ENCODE data around the gene LMNA. TPM values are rescaled to one million over a fixed set of nuclear protein-coding genes. Genes with fewer than 3 reads are reported as not detected.
"Not testable (repeated sequence)": the region's sequence is repeated elsewhere in the genome, so short reads cannot be mapped to it uniquely, and the experiment has no call there.

LMNA gene
- total RNA-seq, 2 experiments from 2014 or later, result 93.6 to 101 TPM

- H3K9me3 Mint-ChIP-seq, result no peaks in the 10 kb centered on the region
- DNase-seq, result no peak
Measured at GRCh38 chr1:156121457-156121856, 6.9 kb downstream of the LMNA start.

GRCh38 chr1:156122086-156122485, 7.6 kb downstream of the LMNA start:
- H3K36me3 Mint-ChIP-seq (ENCODE audit: low read depth), result peaks cover 2% of the 10 kb centered on the region
- CTCF ChIA-PET, result interaction anchor here (2.1 to 11.4 kb wide), 2 partner anchors 15 to 29 kb away, joined by 7 to 612 read pairs; no protein-coding TSS in a partner anchor
- H3K9me3 Mint-ChIP-seq, result no peaks in the 10 kb centered on the region
- no peak overlapping the region for H3K4me3 Mint-ChIP-seq
- H3K27me3 Mint-ChIP-seq, result no peaks in the 10 kb centered on the region
- POLR2A ChIA-PET, result interaction anchor here (4.7 kb wide), 1 partner anchor 25 kb away, joined by 29 read pairs; no protein-coding TSS in a partner anchor
- DNase-seq, result no peak
- no peak overlapping the region for H3K27ac Mint-ChIP-seq
- H3K4me1 Mint-ChIP-seq, result peaks cover 77% of the 10 kb centered on the region

More at GRCh38 chr1:156121457-156121856, 6.9 kb downstream of the LMNA start:
- H3K27me3 Mint-ChIP-seq, result no peaks in the 10 kb centered on the region
- ChIA-PET CTCF (interaction anchor here (0.7 to 11.4 kb wide), 3 partner anchors 26 to 160 kb away, joined by 3 to 612 read pairs (median 86); no protein-coding TSS in a partner anchor), POLR2A (interaction anchor here (4.7 kb wide), 1 partner anchor 24 kb away, joined by 29 read pairs; no protein-coding TSS in a partner anchor)
- H3K4me1 Mint-ChIP-seq, result peaks cover 73% of the 10 kb centered on the region
- peaks cover 2% of the 10 kb centered on the region for H3K36me3 Mint-ChIP-seq (ENCODE audit: low read depth)
- H3K4me3 Mint-ChIP-seq, result no peak overlapping the region
- no peak overlapping the region for H3K27ac Mint-ChIP-seq

GRCh38 chr1:156122519-156123355, 8.2 kb downstream of the LMNA start:
- Mint-ChIP-seq H3K4me1 (peaks cover 83% of the 10 kb centered on the region), H3K9me3 (no peaks in the 10 kb centered on the region), H3K4me3 (no peak overlapping the region), H3K36me3 (ENCODE audit: low read depth) (peaks cover 2% of the 10 kb centered on the region), H3K27me3 (no peaks in the 10 kb centered on the region), H3K27ac (peak overlapping the region; percentile 78)
- no peak for DNase-seq
- ChIA-PET CTCF (interaction anchor here (2.1 to 11.4 kb wide), 2 partner anchors 16 to 30 kb away, joined by 7 to 612 read pairs; no protein-coding TSS in a partner anchor), POLR2A (interaction anchor here (1.5 to 8.9 kb wide), 3 partner anchors 7 to 25 kb away, joined by 4 to 111 read pairs (median 29); partner anchors contain the start of gene LMNA)

GRCh38 chr1:156123356-156124196, 9.1 kb downstream of the LMNA start:
- Mint-ChIP-seq H3K36me3 (ENCODE audit: low read depth) (peaks cover 2% of the 10 kb centered on the region), H3K27me3 (no peaks in the 10 kb centered on the region), H3K4me3 (peak overlapping the region; percentile 6), H3K9me3 (no peaks in the 10 kb centered on the region), H3K27ac (peak overlapping the region; percentile 78), H3K4me1 (peaks cover 85% of the 10 kb centered on the region)
- CTCF ChIA-PET, result interaction anchor here (2.1 to 11.4 kb wide), 3 partner anchors 8 to 31 kb away, joined by 7 to 612 read pairs (median 98); partner anchors contain the start of gene LMNA
- POLR2A ChIA-PET, result interaction anchor here (1.5 to 8.9 kb wide), 2 partner anchors 8 to 24 kb away, joined by 4 to 111 read pairs; partner anchors contain the start of gene LMNA
- DNase-seq, result peak; percentile 61

GRCh38 chr1:156124557-156125483, 10.3 kb downstream of the LMNA start:
- DNase-seq, result peak; percentile 38
- H3K27me3 Mint-ChIP-seq, result no peaks in the 10 kb centered on the region

GRCh38 chr1:156125544-156125943, 11.0 kb downstream of the LMNA start:
- H3K27me3 Mint-ChIP-seq; H3K4me3 Mint-ChIP-seq; H3K9me3 Mint-ChIP-seq; DNase-seq; H3K36me3 Mint-ChIP-seq (ENCODE audit: low read depth): not testable (repeated sequence)
- peak overlapping the region; percentile 78 for H3K27ac Mint-ChIP-seq
- ChIA-PET CTCF (interaction anchor here (0.6 to 11.4 kb wide), 7 partner anchors 10 to 158 kb away, joined by 3 to 612 read pairs (median 34); partner anchors contain the start of genes LMNA, SMG5 and TMEM79), POLR2A (interaction anchor here (0.6 to 8.9 kb wide), 6 partner anchors 10 to 211 kb away, joined by 3 to 222 read pairs (median 9); partner anchors contain the start of gene LMNA)
- peaks cover 89% of the 10 kb centered on the region for H3K4me1 Mint-ChIP-seq

More at GRCh38 chr1:156124557-156125483, 10.3 kb downstream of the LMNA start:
- H3K4me1 Mint-ChIP-seq, result peaks cover 90% of the 10 kb centered on the region
- H3K27ac Mint-ChIP-seq, result peak overlapping the region; percentile 78
- peak overlapping the region; percentile 34 for H3K4me3 Mint-ChIP-seq
- no peaks in the 10 kb centered on the region for H3K9me3 Mint-ChIP-seq
- ChIA-PET CTCF (interaction anchor here (0.6 to 11.4 kb wide), 7 partner anchors 9 to 158 kb away, joined by 3 to 612 read pairs (median 34); partner anchors contain the start of genes LMNA, SMG5 and TMEM79), POLR2A (interaction anchor here (0.6 to 8.9 kb wide), 5 partner anchors 9 to 212 kb away, joined by 3 to 222 read pairs (median 15); partner anchors contain the start of gene LMNA)
- peaks cover 2% of the 10 kb centered on the region for H3K36me3 Mint-ChIP-seq (ENCODE audit: low read depth)

- peak; percentile 76 for DNase-seq
- H3K9me3 Mint-ChIP-seq, result no peaks in the 10 kb centered on the region
- H3K4me3 Mint-ChIP-seq, result peak overlapping the region; percentile 53
- H3K27ac Mint-ChIP-seq, result peak overlapping the region; percentile 85
- H3K4me1 Mint-ChIP-seq, result peaks cover 86% of the 10 kb centered on the region
- H3K27me3 Mint-ChIP-seq, result no peaks in the 10 kb centered on the region
- H3K36me3 Mint-ChIP-seq (ENCODE audit: low read depth), result peaks cover 5% of the 10 kb centered on the region
- CTCF ChIA-PET, result interaction anchor here (2.5 to 11.4 kb wide), 6 partner anchors 10 to 157 kb away, joined by 7 to 612 read pairs (median 40); partner anchors contain the start of genes LMNA, SMG5 and TMEM79
- POLR2A ChIA-PET, result interaction anchor here (0.9 to 8.9 kb wide), 9 partner anchors 11 to 210 kb away, joined by 3 to 222 read pairs (median 7); partner anchors contain the start of genes LMNA, PMF1 and SMG5
Measured at GRCh38 chr1:156126043-156126629, 11.6 kb downstream of the LMNA start.

GRCh38 chr1:156126630-156127534, 12.4 kb downstream of the LMNA start:
- H3K4me3 Mint-ChIP-seq, result peak overlapping the region; percentile 62
- peaks cover 6% of the 10 kb centered on the region for H3K36me3 Mint-ChIP-seq (ENCODE audit: low read depth)
- POLR2A ChIA-PET, result interaction anchor here (0.9 to 8.9 kb wide), 10 partner anchors 12 to 156 kb away, joined by 3 to 222 read pairs (median 6); partner anchors contain the start of genes ARHGEF2, LMNA, PMF1 and SMG5
- no peaks in the 10 kb centered on the region for H3K9me3 Mint-ChIP-seq
- CTCF ChIA-PET, result interaction anchor here (0.7 to 11.4 kb wide), 11 partner anchors 11 to 193 kb away, joined by 3 to 612 read pairs (median 9); partner anchors contain the start of genes LMNA, SMG5 and TMEM79
- peak; percentile 92 for DNase-seq
- no peaks in the 10 kb centered on the region for H3K27me3 Mint-ChIP-seq
- peak overlapping the region; percentile 85 for H3K27ac Mint-ChIP-seq
- H3K4me1 Mint-ChIP-seq, result peaks cover 80% of the 10 kb centered on the region

- POLR2A ChIA-PET, result interaction anchor here (0.9 to 8.9 kb wide), 7 partner anchors 9 to 901 kb away, joined by 3 to 222 read pairs (median 10); partner anchors contain the start of genes LMNA and SMG5
- Mint-ChIP-seq H3K36me3 (ENCODE audit: low read depth) (peaks cover 6% of the 10 kb centered on the region), H3K4me1 (peaks cover 70% of the 10 kb centered on the region), H3K9me3 (no peaks in the 10 kb centered on the region), H3K4me3 (no peak overlapping the region), H3K27me3 (no peaks in the 10 kb centered on the region), H3K27ac (no peak overlapping the region)
- DNase-seq, result no peak
- CTCF ChIA-PET, result interaction anchor here (0.7 to 11.4 kb wide), 10 partner anchors 10 to 97 kb away, joined by 3 to 612 read pairs (median 9); partner anchors contain the start of genes LMNA and PMF1
Measured at GRCh38 chr1:156128308-156128653, 13.8 kb downstream of the LMNA start.

Measured in activated CD4-positive, alpha-beta memory T cell treated with anti-CD3 and anti-CD28 coated beads, Interleukin-2, amount 10 ng/mL, durations not matched to agents 7 days and 5 days (primary cell).